ENCODE measurements around the gene DNAH3. TPM values are rescaled to one million over a fixed set of nuclear protein-coding genes. Genes with fewer than 3 reads are reported as not detected.

Gene DNAH3
- total RNA-seq, 1 donor from 2014 or later = not detected

DNA sequence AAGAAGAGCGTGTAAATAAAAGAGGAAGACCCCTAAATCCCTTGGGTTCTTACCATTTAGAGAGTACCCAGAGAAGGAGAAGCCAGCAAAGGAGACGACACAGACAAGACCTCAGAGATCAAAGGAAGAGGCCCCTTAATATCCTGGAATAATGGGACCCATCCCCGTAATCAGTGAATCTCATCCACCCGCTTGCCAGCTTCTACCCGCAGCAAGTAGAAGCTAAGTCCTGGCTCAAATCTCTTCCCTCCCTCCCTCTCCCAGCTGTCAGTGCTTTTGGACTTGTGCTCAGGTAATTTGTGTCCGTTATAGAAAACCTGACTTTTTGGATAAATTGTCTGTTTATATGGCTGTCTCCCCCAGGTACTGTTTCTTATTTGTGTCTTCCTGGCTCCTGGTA lies 248.2 kb downstream of the DNAH3 start:
- H3K4me1 Mint-ChIP-seq (ENCODE audit: unreplicated experiment) = peaks cover 60% of the 10 kb centered on the region
- no peak for TF ChIP-seq CTCF (conservative IDR thresholded peaks at IDR 0.05)

DNA sequence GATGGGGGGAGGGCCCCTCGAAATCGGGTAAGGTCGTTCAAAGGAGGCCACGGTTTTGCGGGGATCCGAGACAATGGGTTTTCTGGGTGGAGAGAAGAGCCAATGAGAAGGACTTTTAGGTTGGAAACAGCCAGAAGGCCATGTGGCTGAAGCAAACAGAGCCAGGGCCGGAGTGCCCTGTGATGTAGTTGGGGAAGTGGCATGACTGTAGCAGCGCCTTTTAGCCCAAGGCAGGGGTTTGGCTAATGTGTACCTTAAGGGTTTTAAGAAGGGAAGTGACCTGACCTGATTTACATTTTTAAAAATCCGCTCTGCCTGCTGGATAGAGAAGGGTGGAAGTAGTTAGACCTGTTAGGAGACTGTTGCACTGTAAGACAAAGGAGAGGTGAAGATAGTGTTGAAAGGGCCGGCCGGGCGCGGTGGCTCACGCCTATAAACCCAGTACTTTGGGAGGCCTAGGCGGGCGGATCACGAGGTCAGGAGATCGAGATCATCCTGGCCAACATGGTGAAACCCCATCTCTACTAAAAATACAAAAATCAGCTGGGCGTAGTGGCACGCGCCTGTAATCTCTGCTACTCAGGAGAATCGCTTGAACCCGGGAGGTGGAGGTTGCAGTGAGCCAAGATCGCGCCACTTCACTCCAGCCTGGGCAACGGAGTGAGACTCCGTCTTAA lies 249.1 kb downstream of the DNAH3 start:
- no peak for TF ChIP-seq CTCF (conservative IDR thresholded peaks at IDR 0.05)

More for the DNA sequence above, 248.2 kb downstream of the DNAH3 start:
- H3K27me3 Mint-ChIP-seq = no peaks in the 10 kb centered on the region
- peak overlapping the region; percentile 99 for H3K27ac Mint-ChIP-seq
- H3K4me3 Mint-ChIP-seq = peak overlapping the region; percentile 94
- DNase-seq (ENCODE audit: extremely low spot score, unreplicated experiment) = no peak
- H3K36me3 Mint-ChIP-seq = peaks cover 19% of the 10 kb centered on the region
- no peaks in the 10 kb centered on the region for H3K9me3 Mint-ChIP-seq

GRCh38 chr16:20901068-20901435 lies 249.6 kb downstream of the DNAH3 start:
- no peaks in the 10 kb centered on the region for H3K27me3 Mint-ChIP-seq
- no peak for DNase-seq (ENCODE audit: extremely low spot score, unreplicated experiment)
- H3K36me3 Mint-ChIP-seq = peaks cover 19% of the 10 kb centered on the region
- peaks cover 56% of the 10 kb centered on the region for H3K4me1 Mint-ChIP-seq (ENCODE audit: unreplicated experiment)
- peak overlapping the region; percentile 99 for H3K27ac Mint-ChIP-seq
- TF ChIP-seq CTCF (conservative IDR thresholded peaks at IDR 0.05) = no peak
- peak overlapping the region; percentile 94 for H3K4me3 Mint-ChIP-seq
- H3K9me3 Mint-ChIP-seq = no peaks in the 10 kb centered on the region

More for the DNA sequence above, 249.1 kb downstream of the DNAH3 start:
- Mint-ChIP-seq H3K9me3 (no peaks in the 10 kb centered on the region), H3K27me3 (no peaks in the 10 kb centered on the region), H3K4me3 (peak overlapping the region; percentile 94), H3K27ac (peak overlapping the region; percentile 99), H3K36me3 (peaks cover 19% of the 10 kb centered on the region), H3K4me1 (ENCODE audit: unreplicated experiment) (peaks cover 61% of the 10 kb centered on the region)
- DNase-seq (ENCODE audit: extremely low spot score, unreplicated experiment) = no peak

DNA sequence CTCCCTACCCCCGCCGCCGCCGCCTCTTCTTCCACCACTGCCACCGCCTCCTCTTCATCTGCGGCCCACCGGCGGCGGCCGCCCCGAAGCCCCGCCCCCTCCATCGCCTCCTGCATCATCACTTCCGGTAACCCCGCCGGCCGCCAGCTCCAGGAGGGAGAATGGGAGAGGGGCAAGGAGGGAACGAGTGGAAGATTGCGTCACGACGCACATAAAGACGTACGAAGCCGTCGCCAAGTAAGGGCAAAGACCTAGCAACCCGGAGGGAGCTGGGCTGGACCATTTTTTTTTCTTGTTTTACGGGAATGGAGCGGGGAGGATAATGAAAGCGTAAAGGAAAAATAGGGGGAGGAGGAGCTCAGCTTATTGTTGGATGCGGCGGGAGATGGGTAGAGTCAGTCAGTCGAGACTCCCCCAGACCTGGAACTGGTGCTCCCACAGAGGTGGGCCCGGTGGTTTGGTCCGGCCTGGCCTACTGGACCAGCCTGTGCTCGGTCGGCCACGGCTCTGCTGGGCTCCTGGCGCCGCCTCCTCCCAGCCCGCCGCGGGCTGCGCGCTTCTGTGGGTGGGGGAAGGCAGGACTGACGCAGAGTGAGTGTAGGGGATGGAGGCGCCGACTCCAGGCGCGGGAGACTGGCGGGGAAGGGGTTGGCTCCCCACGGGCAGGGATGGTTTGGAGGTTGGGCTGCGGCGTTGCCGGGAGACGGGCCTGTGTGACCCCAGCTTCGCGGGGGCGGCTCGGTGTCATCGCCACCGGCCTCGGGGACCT lies 250.2 kb downstream of the DNAH3 start, which contains the start of the genes DCUN1D3 and LYRM1:
Gene DCUN1D3 (minus strand): TSS at position 60 of the 769 bp plus-strand sequence. CDS start 37,820 bp downstream, outside the sequence.
Gene LYRM1 (plus strand): TSS at position 473 of the 769 bp plus-strand sequence. CDS start 14,785 bp downstream, outside the sequence.
- no peaks in the 10 kb centered on the region for H3K27me3 Mint-ChIP-seq
- H3K9me3 Mint-ChIP-seq = no peaks in the 10 kb centered on the region
- no peak for TF ChIP-seq CTCF (conservative IDR thresholded peaks at IDR 0.05)
- peak; percentile 94 for DNase-seq (ENCODE audit: extremely low spot score, unreplicated experiment)
- H3K36me3 Mint-ChIP-seq = peaks cover 19% of the 10 kb centered on the region
- H3K4me3 Mint-ChIP-seq = peak within 1 kb of the TSS; percentile 94
- H3K27ac Mint-ChIP-seq = peak within 1 kb of the TSS; percentile 99
- H3K4me1 Mint-ChIP-seq (ENCODE audit: unreplicated experiment) = peaks cover 54% of the 10 kb centered on the region

GRCh38 chr16:20899477-20900298 lies 251.0 kb downstream of the DNAH3 start:
- H3K9me3 Mint-ChIP-seq = no peaks in the 10 kb centered on the region
- no peak for TF ChIP-seq CTCF (conservative IDR thresholded peaks at IDR 0.05)
- H3K36me3 Mint-ChIP-seq = peaks cover 21% of the 10 kb centered on the region
- H3K4me3 Mint-ChIP-seq = peak overlapping the region; percentile 94
- DNase-seq (ENCODE audit: extremely low spot score, unreplicated experiment) = no peak
- peaks cover 48% of the 10 kb centered on the region for H3K4me1 Mint-ChIP-seq (ENCODE audit: unreplicated experiment)
- peak overlapping the region; percentile 99 for H3K27ac Mint-ChIP-seq
- H3K27me3 Mint-ChIP-seq = no peaks in the 10 kb centered on the region

Data from type B pancreatic cell (in vitro differentiated cells).